ENCODE measurements around the gene JHY. TPM values are rescaled to one million over a fixed set of nuclear protein-coding genes. Genes with fewer than 3 reads are reported as not detected.

JHY gene
- total and polyA plus RNA-seq, 4 donors = 0.13 to 0.25 (median 0.14) TPM

DNA sequence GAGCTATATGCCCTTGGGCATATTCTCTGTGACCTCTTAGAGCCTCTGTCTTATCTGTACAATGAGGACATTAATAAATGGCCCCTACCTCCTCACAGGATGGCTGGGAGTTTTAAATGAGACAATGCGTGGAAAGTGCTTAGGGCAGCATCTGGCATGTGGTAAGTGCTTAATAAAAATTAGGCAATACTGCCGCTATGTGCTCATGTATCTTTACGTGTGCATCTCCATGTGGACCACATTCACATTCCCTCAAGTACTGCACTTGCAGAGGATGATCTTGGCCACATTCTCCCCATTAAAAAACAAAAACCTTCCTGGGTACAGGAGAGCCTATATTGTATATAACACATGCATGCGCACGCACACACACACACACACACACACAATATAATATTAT is 118.2 kb downstream of the JHY start:
- 80% methylated on average over 5 of the region's 5 CpGs for WGBS
- Histone ChIP-seq H3K9me3 (ENCODE audit: control insufficient read depth in 4 of 4, low read length in 3 of 4) (no peaks in the 10 kb centered on the region), H3K36me3 (ENCODE audit: control insufficient read depth in 4 of 4, insufficient read depth in 3 of 4, low read depth in 1 of 4, low read length in 3 of 4) (no peaks in the 10 kb centered on the region), H3K27me3 (ENCODE audit: control insufficient read depth in 4 of 4, insufficient read depth in 4 of 4, low read length in 3 of 4) (peaks cover 0 to 7% (median 1%) of the 10 kb centered on the region in 4 donors), H3K27ac (ENCODE audit: low read depth in 1 of 2, low read length in 2 of 2) (no peak overlapping the region), H3K9ac (ENCODE audit: low read depth in 1 of 2, low read length in 2 of 2) (no peak overlapping the region), H3K4me1 (ENCODE audit: control insufficient read depth in 4 of 4, insufficient read depth in 4 of 4, low read length in 3 of 4) (no peaks in the 10 kb centered on the region), H3K4me3 (ENCODE audit: low read depth in 1 of 3, low read length in 3 of 3) (no peak overlapping the region)
- no peak for DNase-seq (ENCODE audit: low spot score)
- TF ChIP-seq YY1 (IDR thresholded peaks at IDR 0.05) (no peak), RXRA (IDR thresholded peaks at IDR 0.05) (no peak), SP1 (IDR thresholded peaks at IDR 0.05) (no peak), GABPA (IDR thresholded peaks at IDR 0.05 in 1 of 2, conservative IDR thresholded peaks at IDR 0.05 in 1 of 2) (no peak), JUND (IDR thresholded peaks at IDR 0.05) (no peak), RAD21 (IDR thresholded peaks at IDR 0.05) (no peak), EGR1 (IDR thresholded peaks at IDR 0.05; ENCODE audit: low read depth in 2 of 2) (no peak), HNF4G (IDR thresholded peaks at IDR 0.05) (no peak), FOXA2 (IDR thresholded peaks at IDR 0.05) (no peak), FOXA1 (IDR thresholded peaks at IDR 0.05) (no peak), HNF4A (conservative IDR thresholded peaks at IDR 0.05) (no peak), NR2F2 (IDR thresholded peaks at IDR 0.05) (no peak)
- TF ChIP-seq, protein P1, sequence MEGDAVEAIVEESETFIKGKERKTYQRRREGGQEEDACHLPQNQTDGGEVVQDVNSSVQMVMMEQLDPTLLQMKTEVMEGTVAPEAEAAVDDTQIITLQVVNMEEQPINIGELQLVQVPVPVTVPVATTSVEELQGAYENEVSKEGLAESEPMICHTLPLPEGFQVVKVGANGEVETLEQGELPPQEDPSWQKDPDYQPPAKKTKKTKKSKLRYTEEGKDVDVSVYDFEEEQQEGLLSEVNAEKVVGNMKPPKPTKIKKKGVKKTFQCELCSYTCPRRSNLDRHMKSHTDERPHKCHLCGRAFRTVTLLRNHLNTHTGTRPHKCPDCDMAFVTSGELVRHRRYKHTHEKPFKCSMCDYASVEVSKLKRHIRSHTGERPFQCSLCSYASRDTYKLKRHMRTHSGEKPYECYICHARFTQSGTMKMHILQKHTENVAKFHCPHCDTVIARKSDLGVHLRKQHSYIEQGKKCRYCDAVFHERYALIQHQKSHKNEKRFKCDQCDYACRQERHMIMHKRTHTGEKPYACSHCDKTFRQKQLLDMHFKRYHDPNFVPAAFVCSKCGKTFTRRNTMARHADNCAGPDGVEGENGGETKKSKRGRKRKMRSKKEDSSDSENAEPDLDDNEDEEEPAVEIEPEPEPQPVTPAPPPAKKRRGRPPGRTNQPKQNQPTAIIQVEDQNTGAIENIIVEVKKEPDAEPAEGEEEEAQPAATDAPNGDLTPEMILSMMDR (IDR thresholded peaks at IDR 0.05; ENCODE audit: low read depth, low read length, missing input control) = no peak
- TF ChIP-seq, protein P2, sequence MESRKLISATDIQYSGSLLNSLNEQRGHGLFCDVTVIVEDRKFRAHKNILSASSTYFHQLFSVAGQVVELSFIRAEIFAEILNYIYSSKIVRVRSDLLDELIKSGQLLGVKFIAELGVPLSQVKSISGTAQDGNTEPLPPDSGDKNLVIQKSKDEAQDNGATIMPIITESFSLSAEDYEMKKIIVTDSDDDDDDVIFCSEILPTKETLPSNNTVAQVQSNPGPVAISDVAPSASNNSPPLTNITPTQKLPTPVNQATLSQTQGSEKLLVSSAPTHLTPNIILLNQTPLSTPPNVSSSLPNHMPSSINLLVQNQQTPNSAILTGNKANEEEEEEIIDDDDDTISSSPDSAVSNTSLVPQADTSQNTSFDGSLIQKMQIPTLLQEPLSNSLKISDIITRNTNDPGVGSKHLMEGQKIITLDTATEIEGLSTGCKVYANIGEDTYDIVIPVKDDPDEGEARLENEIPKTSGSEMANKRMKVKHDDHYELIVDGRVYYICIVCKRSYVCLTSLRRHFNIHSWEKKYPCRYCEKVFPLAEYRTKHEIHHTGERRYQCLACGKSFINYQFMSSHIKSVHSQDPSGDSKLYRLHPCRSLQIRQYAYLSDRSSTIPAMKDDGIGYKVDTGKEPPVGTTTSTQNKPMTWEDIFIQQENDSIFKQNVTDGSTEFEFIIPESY (IDR thresholded peaks at IDR 0.05) = no peak
- TF ChIP-seq, protein P3, sequence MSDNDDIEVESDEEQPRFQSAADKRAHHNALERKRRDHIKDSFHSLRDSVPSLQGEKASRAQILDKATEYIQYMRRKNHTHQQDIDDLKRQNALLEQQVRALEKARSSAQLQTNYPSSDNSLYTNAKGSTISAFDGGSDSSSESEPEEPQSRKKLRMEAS (IDR thresholded peaks at IDR 0.05) = no peak
- TF ChIP-seq, protein P4, sequence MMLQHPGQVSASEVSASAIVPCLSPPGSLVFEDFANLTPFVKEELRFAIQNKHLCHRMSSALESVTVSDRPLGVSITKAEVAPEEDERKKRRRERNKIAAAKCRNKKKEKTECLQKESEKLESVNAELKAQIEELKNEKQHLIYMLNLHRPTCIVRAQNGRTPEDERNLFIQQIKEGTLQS (IDR thresholded peaks at IDR 0.05) = no peak

DNA sequence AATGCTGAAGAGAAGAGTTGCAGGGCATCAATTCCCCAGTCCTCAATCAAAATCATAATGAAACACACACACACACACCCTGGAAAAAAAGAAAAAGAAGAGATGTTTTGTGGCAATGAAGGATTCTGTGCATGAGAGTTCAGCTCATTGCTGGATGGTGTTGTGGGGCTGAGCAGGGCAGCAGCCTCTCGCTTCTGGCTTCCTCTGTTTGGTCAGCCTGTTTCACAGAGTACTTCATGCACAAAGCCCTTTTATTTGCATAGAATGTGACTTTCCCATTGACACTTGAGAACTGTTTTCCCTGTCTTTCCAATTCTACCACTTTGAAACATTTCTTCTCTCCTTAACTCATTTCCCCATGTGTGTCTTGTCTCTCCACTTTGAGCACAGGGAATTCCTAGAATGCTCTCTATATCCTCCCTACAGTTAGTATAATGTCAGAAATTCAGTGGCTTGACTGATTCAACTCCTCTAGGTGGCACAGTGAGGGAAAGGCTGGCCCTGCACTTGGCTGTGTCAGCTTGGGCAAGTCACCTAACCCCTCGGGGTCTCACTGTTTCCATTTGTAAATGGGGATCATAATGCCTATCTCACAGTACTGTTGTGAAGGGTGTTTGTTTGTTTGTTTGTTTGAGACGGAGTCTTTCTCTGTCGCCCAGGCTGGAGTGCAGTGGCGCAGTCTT is 124.4 kb downstream of the JHY start:
- 82% methylated on average over 5 of the region's 5 CpGs for WGBS
- no peak for TF ChIP-seq JUND (IDR thresholded peaks at IDR 0.05)
- TF ChIP-seq, protein P5, sequence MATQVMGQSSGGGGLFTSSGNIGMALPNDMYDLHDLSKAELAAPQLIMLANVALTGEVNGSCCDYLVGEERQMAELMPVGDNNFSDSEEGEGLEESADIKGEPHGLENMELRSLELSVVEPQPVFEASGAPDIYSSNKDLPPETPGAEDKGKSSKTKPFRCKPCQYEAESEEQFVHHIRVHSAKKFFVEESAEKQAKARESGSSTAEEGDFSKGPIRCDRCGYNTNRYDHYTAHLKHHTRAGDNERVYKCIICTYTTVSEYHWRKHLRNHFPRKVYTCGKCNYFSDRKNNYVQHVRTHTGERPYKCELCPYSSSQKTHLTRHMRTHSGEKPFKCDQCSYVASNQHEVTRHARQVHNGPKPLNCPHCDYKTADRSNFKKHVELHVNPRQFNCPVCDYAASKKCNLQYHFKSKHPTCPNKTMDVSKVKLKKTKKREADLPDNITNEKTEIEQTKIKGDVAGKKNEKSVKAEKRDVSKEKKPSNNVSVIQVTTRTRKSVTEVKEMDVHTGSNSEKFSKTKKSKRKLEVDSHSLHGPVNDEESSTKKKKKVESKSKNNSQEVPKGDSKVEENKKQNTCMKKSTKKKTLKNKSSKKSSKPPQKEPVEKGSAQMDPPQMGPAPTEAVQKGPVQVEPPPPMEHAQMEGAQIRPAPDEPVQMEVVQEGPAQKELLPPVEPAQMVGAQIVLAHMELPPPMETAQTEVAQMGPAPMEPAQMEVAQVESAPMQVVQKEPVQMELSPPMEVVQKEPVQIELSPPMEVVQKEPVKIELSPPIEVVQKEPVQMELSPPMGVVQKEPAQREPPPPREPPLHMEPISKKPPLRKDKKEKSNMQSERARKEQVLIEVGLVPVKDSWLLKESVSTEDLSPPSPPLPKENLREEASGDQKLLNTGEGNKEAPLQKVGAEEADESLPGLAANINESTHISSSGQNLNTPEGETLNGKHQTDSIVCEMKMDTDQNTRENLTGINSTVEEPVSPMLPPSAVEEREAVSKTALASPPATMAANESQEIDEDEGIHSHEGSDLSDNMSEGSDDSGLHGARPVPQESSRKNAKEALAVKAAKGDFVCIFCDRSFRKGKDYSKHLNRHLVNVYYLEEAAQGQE (IDR thresholded peaks at IDR 0.05) = no peak
- TF ChIP-seq SP1 (IDR thresholded peaks at IDR 0.05) = no peak
- TF ChIP-seq NR2F2 (IDR thresholded peaks at IDR 0.05) = no peak
- TF ChIP-seq YY1 (IDR thresholded peaks at IDR 0.05) = no peak
- no peak for TF ChIP-seq HNF4G (IDR thresholded peaks at IDR 0.05)
- TF ChIP-seq EGR1 (IDR thresholded peaks at IDR 0.05; ENCODE audit: low read depth in 2 of 2) = no peak
- TF ChIP-seq, protein P2 (IDR thresholded peaks at IDR 0.05) = no peak
- no peak for TF ChIP-seq RAD21 (IDR thresholded peaks at IDR 0.05)
- no peak for TF ChIP-seq RXRA (IDR thresholded peaks at IDR 0.05)
- TF ChIP-seq GABPA (IDR thresholded peaks at IDR 0.05 in 1 of 2, conservative IDR thresholded peaks at IDR 0.05 in 1 of 2) = no peak
- TF ChIP-seq FOXA2 (IDR thresholded peaks at IDR 0.05) = no peak
- TF ChIP-seq FOXA1 (IDR thresholded peaks at IDR 0.05) = no peak
- TF ChIP-seq HNF4A (conservative IDR thresholded peaks at IDR 0.05) = no peak

More for the DNA sequence above, 124.4 kb downstream of the JHY start:
- DNase-seq (ENCODE audit: low spot score) = no peak
- no peaks in the 10 kb centered on the region for H3K4me1 ChIP-seq (ENCODE audit: control insufficient read depth in 4 of 4, insufficient read depth in 4 of 4, low read length in 3 of 4)
- H3K36me3 ChIP-seq (ENCODE audit: control insufficient read depth in 4 of 4, insufficient read depth in 3 of 4, low read depth in 1 of 4, low read length in 3 of 4) = no peaks in the 10 kb centered on the region
- H3K4me3 ChIP-seq (ENCODE audit: low read depth in 1 of 3, low read length in 3 of 3) = no peak overlapping the region
- peaks cover 0 to 2% (median 0%) of the 10 kb centered on the region in 4 donors for H3K27me3 ChIP-seq (ENCODE audit: control insufficient read depth in 4 of 4, insufficient read depth in 4 of 4, low read length in 3 of 4)
- H3K27ac ChIP-seq (ENCODE audit: low read depth in 1 of 2, low read length in 2 of 2) = no peak overlapping the region
- H3K9ac ChIP-seq (ENCODE audit: low read depth in 1 of 2, low read length in 2 of 2) = no peak overlapping the region
- H3K9me3 ChIP-seq (ENCODE audit: control insufficient read depth in 4 of 4, low read length in 3 of 4) = no peaks in the 10 kb centered on the region
